ENCODE results near the gene RHOH.

GRCh38 chr4:40258627-40259026, 61.8 kb downstream of the RHOH start:
- TF ChIP-seq CTCF (IDR thresholded peaks at IDR 0.05) (no peak), POLR2A (IDR thresholded peaks at IDR 0.05) (no peak)
